ENCODE data around the gene MYRFL.

- TF ChIP-seq CTCF (conservative IDR thresholded peaks at IDR 0.05 in 1 of 2, IDR thresholded peaks at IDR 0.05 in 1 of 2; ENCODE audit: extremely low read depth in 1 of 2, insufficient read depth in 1 of 2, low read depth in 1 of 2, low read length in 2 of 2) (no peak), EZH2 (IDR thresholded peaks at IDR 0.05; ENCODE audit: borderline replicate concordance, low read length) (no peak)
These were observed 19.8 kb downstream of the MYRFL start for GRCh38 chr12:69844836-69845235.
